Measurements from ENCODE around the gene FOXL1. TPM values are rescaled to one million over a fixed set of nuclear protein-coding genes. Genes with fewer than 3 reads are reported as not detected.

The FOXL1 gene
- total and polyA plus RNA-seq, 2 of the 13 experiments (the other 11 are each of a cell fraction or from before 2014, with no cell fraction given) = not detected

GRCh38 chr16:86571530-86571915, 6.8 kb upstream of the FOXL1 start:
- DNase-seq (ENCODE audit: low spot score) = no peak
- 2% methylated on average over 8 of the region's 10 CpGs for WGBS (ENCODE audit: low lambda C conversion rate)
- Histone ChIP-seq H3K9me3 (ENCODE audit: low read length) (no peaks in the 10 kb centered on the region), H4K20me1 (ENCODE audit: insufficient read depth, low read length) (peaks cover 3% of the 10 kb centered on the region; the same call in 1 of the 2 replicates), H3K27me3 (ENCODE audit: control insufficient read depth in 1 of 2, insufficient read depth in 2 of 2, low read length in 2 of 2) (peaks cover 13 to 82% of the 10 kb centered on the region in 2 experiments), H3K79me2 (ENCODE audit: insufficient read depth, low read length) (no peaks in the 10 kb centered on the region), H3K27ac (ENCODE audit: extremely low read length, insufficient read depth, low read length) (no peak overlapping the region), H3K4me3 (replicated peaks in 1 of 3; ENCODE audit: insufficient read depth in 1 of 3, low read depth in 2 of 3, low read length in 3 of 3) (no peak overlapping the region), H3K4me1 (ENCODE audit: insufficient read depth, low read length) (peaks cover 9% of the 10 kb centered on the region), H3K4me2 (ENCODE audit: low read depth, low read length) (no peak overlapping the region), H2AFZ (ENCODE audit: low read length) (no peak overlapping the region), H3K36me3 (replicated peaks in 1 of 2; ENCODE audit: control insufficient read depth in 1 of 2, insufficient read depth in 2 of 2, low read length in 2 of 2) (no peaks in the 10 kb centered on the region), H3K9ac (ENCODE audit: insufficient read depth, low read depth, low read length) (no peak overlapping the region)
- ChIA-PET CTCF (ENCODE audit: low intra/inter-chr PET ratio, low total read pairs) (no interaction called here), POLR2A (no interaction called here)
- intact Hi-C loops (cut with micrococcal nuclease; ENCODE audit: unreplicated experiment) = no loop called here
- in situ Hi-C loops (cut with HindIII; ENCODE audit: extremely low pct_ligation_motif_present, low pct_unique_long_range_greater_than_20kb) = no loop called here
- ATAC-seq = no peak
- TF ChIP-seq GATA4 (IDR thresholded peaks at IDR 0.05; ENCODE audit: borderline replicate concordance, low read depth) (no peak), EZH2 (conservative IDR thresholded peaks at IDR 0.05; ENCODE audit: low read depth, low read length) (peak; percentile 77; the same call in 1 of the 2 replicates), ZNF354B (CRISPR knock-in tag; IDR thresholded peaks at IDR 0.05) (no peak), REST (IDR thresholded peaks at IDR 0.05; ENCODE audit: borderline replicate concordance in 1 of 2, low read depth in 1 of 2, low read length in 2 of 2) (no peak)
- FAIRE-seq = no peak
- no TSS peak for BruUV-seq (replicated peaks)

GRCh38 chr16:86572041-86572521, 6.3 kb upstream of the FOXL1 start:
- in situ Hi-C loops (cut with HindIII; ENCODE audit: extremely low pct_ligation_motif_present, low pct_unique_long_range_greater_than_20kb) = no loop called here

More at GRCh38 chr16:86572041-86572521, 6.3 kb upstream of the FOXL1 start:
- H3K4me3 ChIP-seq (replicated peaks in 1 of 3; ENCODE audit: insufficient read depth in 1 of 3, low read depth in 2 of 3, low read length in 3 of 3) = no peak overlapping the region
- H4K20me1 ChIP-seq (ENCODE audit: insufficient read depth, low read length) = peaks cover 3% of the 10 kb centered on the region; the same call in 1 of the 2 replicates
- DNase-seq (ENCODE audit: low spot score) = no peak
- TF ChIP-seq RFX3 (CRISPR knock-in tag; IDR thresholded peaks at IDR 0.05) (no peak), ZNF552 (CRISPR knock-in tag; IDR thresholded peaks at IDR 0.05; ENCODE audit: borderline replicate concordance) (no peak), ZNF253 (CRISPR knock-in tag; IDR thresholded peaks at IDR 0.05; ENCODE audit: borderline replicate concordance) (no peak), ZNF350 (CRISPR knock-in tag; IDR thresholded peaks at IDR 0.05; ENCODE audit: borderline replicate concordance, low read depth) (no peak), SMAD3 (CRISPR knock-in tag; IDR thresholded peaks at IDR 0.05) (no peak), CCDC6 (CRISPR knock-in tag; IDR thresholded peaks at IDR 0.05) (no peak), TOPORS (CRISPR knock-in tag; IDR thresholded peaks at IDR 0.05) (no peak), IRX3 (CRISPR knock-in tag; IDR thresholded peaks at IDR 0.05; ENCODE audit: borderline replicate concordance, low read depth) (no peak), ZNF121 (CRISPR knock-in tag; IDR thresholded peaks at IDR 0.05) (no peak), ZNF605 (CRISPR knock-in tag; IDR thresholded peaks at IDR 0.05) (no peak)
- H3K9me3 ChIP-seq (ENCODE audit: low read length) = no peaks in the 10 kb centered on the region
- FAIRE-seq = no peak
- ChIA-PET CTCF (ENCODE audit: low intra/inter-chr PET ratio, low total read pairs) (no interaction called here), POLR2A (no interaction called here)
- intact Hi-C loops (cut with micrococcal nuclease; ENCODE audit: unreplicated experiment) = no loop called here
- H3K9ac ChIP-seq (ENCODE audit: insufficient read depth, low read depth, low read length) = no peak overlapping the region
- no peak for ATAC-seq
- no peak overlapping the region for H3K27ac ChIP-seq (ENCODE audit: extremely low read length, insufficient read depth, low read length)
- no peaks in the 10 kb centered on the region for H3K36me3 ChIP-seq (replicated peaks in 1 of 2; ENCODE audit: control insufficient read depth in 1 of 2, insufficient read depth in 2 of 2, low read length in 2 of 2)
- BruUV-seq (replicated peaks) = no TSS peak
- 1% methylated on average over 9 of the region's 12 CpGs for WGBS (ENCODE audit: low lambda C conversion rate)
- peaks cover 11 to 88% of the 10 kb centered on the region in 2 experiments for H3K27me3 ChIP-seq (ENCODE audit: control insufficient read depth in 1 of 2, insufficient read depth in 2 of 2, low read length in 2 of 2)
- no peak overlapping the region for H2AFZ ChIP-seq (ENCODE audit: low read length)
- no peaks in the 10 kb centered on the region for H3K79me2 ChIP-seq (ENCODE audit: insufficient read depth, low read length)
- no peak overlapping the region for H3K4me2 ChIP-seq (ENCODE audit: low read depth, low read length)
- peaks cover 9% of the 10 kb centered on the region for H3K4me1 ChIP-seq (ENCODE audit: insufficient read depth, low read length)
